HepG2 (cell line): Measurements from ENCODE around the gene DDO. TPM values are rescaled to one million over a fixed set of nuclear protein-coding genes. Genes with fewer than 3 reads are reported as not detected.

Experiments used
- ATAC-seq: fragments of 200-7000 bp; cut with Tn5 transposase; 3 replicates; pipeline ENCODE4 v1.9.1; 2020; ENCODE audit warnings: mild to moderate bottlenecking, moderate library complexity
- BruUV-seq: library from RNA; stranded (reverse); fragments of 400-500 nt; replicated peaks from 2 replicates; lab custom pipeline; 2021; lab: Mats Ljungman, UMichigan
- CTCF ChIA-PET: fragments of 300-600 bp; formaldehyde crosslinking; extraction: SDS; loops from one replicate; lab custom pipeline; 2021; ENCODE audit warnings: low total read pairs, inconsistent platforms, low intra/inter-chr PET ratio; lab: Yijun Ruan, JAX
- POLR2A ChIA-PET: fragments of 350-600 bp; sonication (Branson Sonifier 250); formaldehyde crosslinking; loops from one replicate; lab custom pipeline; 2020; ENCODE audit warnings: antibody characterized with exemption, inconsistent platforms; lab: Yijun Ruan, JAX
- DNase-seq: peaks from one replicate; pipeline ENCODE4 v3.0.0-alpha.2; 2015; ENCODE audit warnings: low spot score
- FAIRE-seq: peaks from 3 replicates; lab custom pipeline; 2011; peaks lifted over from hg19 to GRCh38; lab: Jason Lieb, UNC
- H2AFZ ChIP-seq: one replicate; pipeline ENCODE4 v1.6.1; 2011; ENCODE audit warnings: low read length, inconsistent platforms
- H3K27ac ChIP-seq: fragments of 300-600 bp; 3 replicates; pipeline ENCODE4 v1.8.0; 2011; ENCODE audit warnings: mixed run types, mild to moderate bottlenecking, mixed read lengths, low read length, inconsistent platforms; ENCODE audit not compliant: insufficient read depth; ENCODE audit errors: extremely low read length
- H3K27me3 ChIP-seq, 2 experiments: fragments of 200-600 bp in 1 of 2; 2 replicates in 1 of 2; 3 replicates in 1 of 2; pipeline versions ENCODE4 v1.6.0 to v1.8.0; 2011; ENCODE audit warnings: low read length in 2 of 2, mild to moderate bottlenecking in 2 of 2, moderate library complexity in 2 of 2, inconsistent platforms in 1 of 2; ENCODE audit not compliant: insufficient read depth in 2 of 2, control insufficient read depth in 1 of 2
- H3K36me3 ChIP-seq, 2 experiments: fragments of 200-600 bp in 1 of 2; replicated peaks in 1 of 2; 2 replicates in 1 of 2; 3 replicates in 1 of 2; pipeline versions ENCODE4 v1.5.1 to v1.8.0; 2011; ENCODE audit warnings: low read length in 2 of 2, inconsistent platforms in 1 of 2; ENCODE audit not compliant: insufficient read depth in 2 of 2, control insufficient read depth in 1 of 2
- H3K4me1 ChIP-seq: 2 replicates; pipeline ENCODE4 v1.5.1; 2012; ENCODE audit warnings: low read length, inconsistent platforms; ENCODE audit not compliant: insufficient read depth
- H3K4me2 ChIP-seq: 2 replicates; pipeline ENCODE4 v1.6.0; 2011; ENCODE audit warnings: low read depth, low read length, inconsistent platforms
- H3K4me3 ChIP-seq, 3 experiments: fragments of 200-600 bp in 1 of 3; sonication (generic), shearing (Covaris generic) in 1 of 3; replicated peaks in 1 of 3; 2 replicates each; pipeline ENCODE4 v1.5.1; 2011 to 2016; ENCODE audit warnings: low read length in 3 of 3, inconsistent platforms in 2 of 3, low read depth in 2 of 3, mild to moderate bottlenecking in 2 of 3, control low read depth in 1 of 3, mixed read lengths in 1 of 3; ENCODE audit not compliant: insufficient read depth in 1 of 3
- H3K79me2 ChIP-seq: one replicate; pipeline ENCODE4 v1.6.1; 2011; ENCODE audit warnings: low read length, inconsistent platforms; ENCODE audit not compliant: insufficient read depth
- H3K9ac ChIP-seq: 2 replicates; pipeline ENCODE4 v1.6.0; 2011; ENCODE audit warnings: mild to moderate bottlenecking, low read depth, low read length, inconsistent platforms; ENCODE audit not compliant: insufficient read depth
- H3K9me3 ChIP-seq: 2 replicates; pipeline ENCODE4 v1.5.1; 2012; ENCODE audit warnings: mild to moderate bottlenecking, low read length
- H4K20me1 ChIP-seq: 2 replicates; pipeline ENCODE4 v1.6.0; 2011; ENCODE audit warnings: inconsistent platforms, mild to moderate bottlenecking, low read length, moderate library complexity; ENCODE audit not compliant: insufficient read depth
- MYPOP ChIP-seq: sonication (generic); formaldehyde crosslinking; IDR thresholded peaks from 2 replicates; pipeline ENCODE4 v1.8.1; 2023; ENCODE audit warnings: mild to moderate bottlenecking, moderate library complexity, missing genetic modification reagents
- RAD21 ChIP-seq: fragments of 450-650 bp; formaldehyde crosslinking; IDR thresholded peaks from 2 replicates; pipeline ENCODE4 v1.5.0; 2020; ENCODE audit warnings: mild to moderate bottlenecking
- RBM22 ChIP-seq: fragments of 200-400 bp; formaldehyde crosslinking; optimal IDR thresholded peaks from 2 replicates; pipeline ENCODE3; 2017; ENCODE audit warnings: mild to moderate bottlenecking, low read length, moderate library complexity
- SNAPC4 ChIP-seq: sonication (generic); formaldehyde crosslinking; IDR thresholded peaks from 2 replicates; pipeline ENCODE4 v1.4.0; 2020; ENCODE audit warnings: mild to moderate bottlenecking, missing genetic modification reagents
- ZMYM4 ChIP-seq: sonication (generic); formaldehyde crosslinking; IDR thresholded peaks from 2 replicates; pipeline ENCODE4 v1.8.1; 2023; ENCODE audit warnings: mild to moderate bottlenecking, missing genetic modification reagents
- ZNF263 ChIP-seq: sonication (generic); formaldehyde crosslinking; IDR thresholded peaks from 2 replicates; pipeline ENCODE4 v1.4.0; 2020; ENCODE audit warnings: missing genetic modification reagents
- ZNF337 ChIP-seq: sonication (generic); formaldehyde crosslinking; IDR thresholded peaks from 2 replicates; pipeline ENCODE4 v1.5.1; 2020; ENCODE audit warnings: missing genetic modification reagents, low read depth, mild to moderate bottlenecking, borderline replicate concordance
- ZNF737 ChIP-seq: sonication (generic); formaldehyde crosslinking; IDR thresholded peaks from 2 replicates; pipeline ENCODE4 v1.5.0; 2020; ENCODE audit warnings: missing genetic modification reagents, mild to moderate bottlenecking, borderline replicate concordance
- ZNF800 ChIP-seq: sonication (generic); formaldehyde crosslinking; IDR thresholded peaks from 2 replicates; pipeline ENCODE4 v1.4.0; 2020; ENCODE audit warnings: missing genetic modification reagents
- WGBS: methylation state at CpG from one replicate; pipeline ENCODE4 v1.1.6; 2017; ENCODE audit warnings: low lambda C conversion rate; 5-methylcytosine and 5-hydroxymethylcytosine counted together
- in situ Hi-C: cut with HindIII; loops from 2 replicates; pipeline ENCODE4 v1.10.0; 2017; ENCODE audit warnings: low pct_unique_long_range_greater_than_20kb; ENCODE audit not compliant: extremely low pct_ligation_motif_present
- intact Hi-C: fragments of 100-400 bp; cut with micrococcal nuclease; formaldehyde crosslinking; loops from one replicate; pipeline ENCODE4 v1.10.0; 2022; ENCODE audit not compliant: unreplicated experiment
- polyA plus RNA-seq, 8 experiments: library from polyadenylated mRNA; depleted of rRNA in 3 of 8; stranded (reverse) in 7 of 8; unstranded in 1 of 8; fragments of >200 nt; fragmentation: Illumina TruSeq in 4 of 8; extraction: Trizol in 4 of 8; gene quantifications; 2 replicates each; pipeline versions ENCODE4 v1.2.1 to v1.2.3, GENCODE V29; 2011 to 2016; ENCODE audit warnings: low read depth in 4 of 8, missing spikeins in 1 of 8, mixed read lengths in 1 of 8; ENCODE audit not compliant: insufficient read depth in 1 of 8
- total RNA-seq, 5 experiments: library from RNA; depleted of rRNA; stranded (reverse); fragments of >200 nt; fragmentation: Illumina TruSeq; extraction: Trizol; gene quantifications; 2 replicates each; pipeline ENCODE4 v1.2.3, GENCODE V29; 2016; ENCODE audit warnings: low read depth in 1 of 5
- TF ChIP-seq, protein P1 (sequence below): sonication (generic); formaldehyde crosslinking; IDR thresholded peaks from 2 replicates; pipeline ENCODE4 v1.9.0; 2021; ENCODE audit warnings: missing genetic modification reagents, borderline replicate concordance
- TF ChIP-seq, protein P2 (sequence below): sonication (generic); formaldehyde crosslinking; IDR thresholded peaks from 2 replicates; pipeline ENCODE4 v1.5.0; 2020; ENCODE audit warnings: mild to moderate bottlenecking, missing genetic modification reagents, moderate library complexity

Gene DDO
- total and polyA plus RNA-seq, 2 of the 13 experiments (the other 11 are each of a cell fraction or from before 2014, with no cell fraction given), result 6.1 to 10.3 TPM

- TF ChIP-seq SNAPC4 (no peak), RAD21 (no peak)
- TF ChIP-seq, protein P1, sequence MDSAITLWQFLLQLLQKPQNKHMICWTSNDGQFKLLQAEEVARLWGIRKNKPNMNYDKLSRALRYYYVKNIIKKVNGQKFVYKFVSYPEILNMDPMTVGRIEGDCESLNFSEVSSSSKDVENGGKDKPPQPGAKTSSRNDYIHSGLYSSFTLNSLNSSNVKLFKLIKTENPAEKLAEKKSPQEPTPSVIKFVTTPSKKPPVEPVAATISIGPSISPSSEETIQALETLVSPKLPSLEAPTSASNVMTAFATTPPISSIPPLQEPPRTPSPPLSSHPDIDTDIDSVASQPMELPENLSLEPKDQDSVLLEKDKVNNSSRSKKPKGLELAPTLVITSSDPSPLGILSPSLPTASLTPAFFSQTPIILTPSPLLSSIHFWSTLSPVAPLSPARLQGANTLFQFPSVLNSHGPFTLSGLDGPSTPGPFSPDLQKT (CRISPR knock-in tag), result no peak
Measured at GRCh38 chr6:110385458-110385863, 29.9 kb downstream of the DDO start (continued).

GRCh38 chr6:110378552-110378951 is 36.8 kb downstream of the DDO start:
- H3K4me2 ChIP-seq, result peak overlapping the region; percentile 74
- H2AFZ ChIP-seq, result no peak overlapping the region
- WGBS, result 7% methylated on average over 3 of the region's 9 CpGs
- CTCF ChIA-PET, result no interaction called here
- H3K27ac ChIP-seq, result no peak overlapping the region
- H3K79me2 ChIP-seq, result no peaks in the 10 kb centered on the region
- H4K20me1 ChIP-seq, result no peaks in the 10 kb centered on the region
- H3K9ac ChIP-seq, result no peak overlapping the region
- no peaks in the 10 kb centered on the region for H3K36me3 ChIP-seq
- peak overlapping the region in 1 of 3 experiments; percentile 52; a peak in 1 of 6 replicates for H3K4me3 ChIP-seq
- no peaks in the 10 kb centered on the region; a peak in 1 of 5 replicates for H3K27me3 ChIP-seq
- POLR2A ChIA-PET, result no interaction called here
- peaks cover 15% of the 10 kb centered on the region for H3K4me1 ChIP-seq
- peak; percentile 99 for ATAC-seq
- intact Hi-C loops, result no loop called here
- FAIRE-seq, result no peak
- in situ Hi-C loops, result loop anchor here (25.0 kb wide), 1 partner anchor 841 kb away; no protein-coding TSS in a partner anchor
- peak; percentile 66 for DNase-seq
- no TSS peak for BruUV-seq
- H3K9me3 ChIP-seq, result no peaks in the 10 kb centered on the region
- TF ChIP-seq RBM22 (no peak), ZNF337 (no peak), ZNF263 (CRISPR knock-in tag) (peak; percentile 85), ZNF737 (CRISPR knock-in tag) (no peak), ZMYM4 (CRISPR knock-in tag) (peak; percentile 40; the same call in 1 of the 2 replicates), MYPOP (CRISPR knock-in tag) (no peak), ZNF800 (no peak)
- TF ChIP-seq, protein P2, sequence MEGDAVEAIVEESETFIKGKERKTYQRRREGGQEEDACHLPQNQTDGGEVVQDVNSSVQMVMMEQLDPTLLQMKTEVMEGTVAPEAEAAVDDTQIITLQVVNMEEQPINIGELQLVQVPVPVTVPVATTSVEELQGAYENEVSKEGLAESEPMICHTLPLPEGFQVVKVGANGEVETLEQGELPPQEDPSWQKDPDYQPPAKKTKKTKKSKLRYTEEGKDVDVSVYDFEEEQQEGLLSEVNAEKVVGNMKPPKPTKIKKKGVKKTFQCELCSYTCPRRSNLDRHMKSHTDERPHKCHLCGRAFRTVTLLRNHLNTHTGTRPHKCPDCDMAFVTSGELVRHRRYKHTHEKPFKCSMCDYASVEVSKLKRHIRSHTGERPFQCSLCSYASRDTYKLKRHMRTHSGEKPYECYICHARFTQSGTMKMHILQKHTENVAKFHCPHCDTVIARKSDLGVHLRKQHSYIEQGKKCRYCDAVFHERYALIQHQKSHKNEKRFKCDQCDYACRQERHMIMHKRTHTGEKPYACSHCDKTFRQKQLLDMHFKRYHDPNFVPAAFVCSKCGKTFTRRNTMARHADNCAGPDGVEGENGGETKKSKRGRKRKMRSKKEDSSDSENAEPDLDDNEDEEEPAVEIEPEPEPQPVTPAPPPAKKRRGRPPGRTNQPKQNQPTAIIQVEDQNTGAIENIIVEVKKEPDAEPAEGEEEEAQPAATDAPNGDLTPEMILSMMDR (CRISPR knock-in tag), result peak; percentile 67
